ENCODE results near the gene ZMYND8. TPM values are rescaled to one million over a fixed set of nuclear protein-coding genes. Genes with fewer than 3 reads are reported as not detected.

The ZMYND8 gene
- total and polyA plus RNA-seq, 2 of the 8 experiments (the other 6 are each of a cell fraction or from before 2014, with no cell fraction given): 50.5 to 163 TPM

DNA sequence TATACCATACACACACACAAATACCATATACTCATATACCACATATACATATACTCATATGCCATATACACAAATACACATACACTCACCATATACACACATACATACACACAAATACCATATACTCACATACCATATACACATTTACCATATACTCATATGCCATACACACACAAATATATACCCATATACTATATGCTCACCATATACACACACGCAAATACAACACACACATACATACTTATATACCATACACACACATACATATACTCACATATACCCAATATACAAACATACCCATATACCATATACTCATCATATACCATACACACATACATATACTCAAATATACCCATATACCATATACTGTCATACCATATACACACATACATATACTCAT, 99.2 kb downstream of the ZMYND8 start (continued):
- TF ChIP-seq MAX (IDR thresholded peaks at IDR 0.05): no peak

Measured in H1 (cell line).